Fibroblast of upper back skin (primary cell): ENCODE data around the gene DVL3.
A peak's percentile ranks its signal among the peaks of the same experiment; 100 is the strongest.

Source experiments
- DNase-seq: peaks from one replicate; pipeline ENCODE4 v3.0.0-alpha.2; 2013

Gene DVL3

GRCh38 chr3:184177767-184178306 lies 22.7 kb downstream of the DVL3 start:
- no peak for DNase-seq

DNA sequence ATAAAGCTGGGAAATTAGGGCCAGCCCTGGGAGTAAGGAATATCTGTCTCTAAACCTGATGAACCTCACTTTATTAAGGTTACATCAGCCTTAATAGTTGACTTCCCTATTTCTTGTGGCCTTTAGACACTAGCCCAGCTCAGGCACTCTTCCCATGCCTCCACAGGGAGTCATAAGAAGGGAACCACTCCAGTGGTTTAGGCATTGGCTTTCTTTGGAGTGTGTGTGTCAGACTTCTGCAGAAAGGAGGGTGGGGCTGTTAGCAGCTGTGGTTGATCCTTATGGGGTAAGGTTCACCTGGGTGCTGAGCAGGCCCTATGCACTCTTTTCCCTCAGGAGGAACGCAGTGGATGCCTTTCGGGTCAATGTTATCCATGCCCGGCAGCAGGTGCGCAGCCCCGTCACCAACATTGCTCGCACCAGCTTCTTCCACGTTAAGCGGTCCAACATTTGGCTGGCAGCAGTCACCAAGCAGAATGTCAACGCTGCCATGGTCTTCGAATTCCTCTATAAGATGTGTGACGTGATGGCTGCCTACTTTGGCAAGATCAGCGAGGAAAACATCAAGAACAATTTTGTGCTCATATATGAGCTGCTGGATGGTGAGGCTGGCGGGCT lies 23.5 kb downstream of the DVL3 start:
- no peak for DNase-seq

DNA sequence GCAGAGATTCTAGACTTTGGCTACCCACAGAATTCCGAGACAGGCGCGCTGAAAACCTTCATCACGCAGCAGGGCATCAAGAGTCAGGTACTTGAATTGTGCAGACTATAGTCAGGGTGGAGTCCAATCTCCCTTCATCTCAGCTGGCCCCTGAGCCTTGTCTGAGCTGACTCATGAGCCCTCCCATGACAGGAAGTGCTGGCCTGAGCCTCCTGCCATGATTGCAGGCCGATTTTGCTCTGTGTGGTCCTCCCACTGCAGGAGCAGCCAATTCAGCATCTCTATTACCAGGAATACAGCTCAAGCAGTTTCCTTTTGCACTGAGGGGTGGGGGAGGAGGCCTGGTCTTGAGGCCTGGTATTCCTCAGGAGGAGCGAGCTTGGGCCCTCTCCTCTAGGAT lies 25.0 kb downstream of the DVL3 start:
- peak; percentile 35 for DNase-seq

DNA sequence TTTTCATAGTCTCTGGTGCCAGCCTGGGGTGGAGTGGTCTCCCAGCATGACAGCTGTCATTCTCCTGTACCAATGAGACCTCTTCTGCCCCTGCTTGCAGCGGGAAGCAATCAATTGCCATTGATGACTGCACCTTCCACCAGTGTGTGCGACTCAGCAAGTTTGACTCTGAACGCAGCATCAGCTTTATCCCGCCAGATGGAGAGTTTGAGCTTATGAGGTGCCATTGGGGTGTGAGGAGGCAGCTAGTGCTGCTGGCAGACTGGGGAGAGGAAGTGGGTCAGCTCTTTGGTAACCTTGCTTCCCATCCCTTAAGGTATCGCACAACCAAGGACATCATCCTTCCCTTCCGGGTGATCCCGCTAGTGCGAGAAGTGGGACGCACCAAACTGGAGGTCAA lies 26.4 kb downstream of the DVL3 start:
- no peak for DNase-seq

- no peak for DNase-seq
These were observed 28.5 kb downstream of the DVL3 start for GRCh38 chr3:184183679-184184078.

- no peak for DNase-seq
These were observed 29.5 kb downstream of the DVL3 start for GRCh38 chr3:184184546-184185230.

- peak; percentile 99 for DNase-seq
These were observed 30.4 kb downstream of the DVL3 start for GRCh38 chr3:184185461-184186183.

GRCh38 chr3:184186184-184186901 lies 31.2 kb downstream of the DVL3 start, which contains the start of gene ABCF3:
ABCF3 (plus strand) TSS chr3:184186199; CDS start chr3:184186208, 9 bp downstream.
- DNase-seq: peak; percentile 29

DNA sequence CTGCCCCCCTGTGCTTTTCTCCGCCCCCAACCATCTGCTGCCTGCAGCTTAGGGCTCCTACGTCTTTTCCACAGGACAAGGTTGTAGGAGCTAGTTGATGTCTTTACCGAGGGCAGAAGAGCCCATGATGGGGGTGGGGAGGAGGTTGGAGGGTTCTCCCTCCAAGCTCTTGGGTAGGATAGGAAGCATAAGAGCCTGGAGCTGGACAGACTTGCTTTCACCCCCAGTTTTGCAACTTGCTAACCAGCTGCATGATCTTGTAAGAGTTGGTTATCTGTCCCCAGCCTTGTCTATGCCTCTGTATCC lies 31.7 kb downstream of the DVL3 start:
- DNase-seq: no peak

GRCh38 chr3:184188080-184188479 lies 32.9 kb downstream of the DVL3 start:
- DNase-seq: no peak

GRCh38 chr3:184189421-184189820 lies 34.2 kb downstream of the DVL3 start:
- no peak for DNase-seq

- no peak for DNase-seq
These were observed 37.7 kb downstream of the DVL3 start for GRCh38 chr3:184192889-184193288.

DNA sequence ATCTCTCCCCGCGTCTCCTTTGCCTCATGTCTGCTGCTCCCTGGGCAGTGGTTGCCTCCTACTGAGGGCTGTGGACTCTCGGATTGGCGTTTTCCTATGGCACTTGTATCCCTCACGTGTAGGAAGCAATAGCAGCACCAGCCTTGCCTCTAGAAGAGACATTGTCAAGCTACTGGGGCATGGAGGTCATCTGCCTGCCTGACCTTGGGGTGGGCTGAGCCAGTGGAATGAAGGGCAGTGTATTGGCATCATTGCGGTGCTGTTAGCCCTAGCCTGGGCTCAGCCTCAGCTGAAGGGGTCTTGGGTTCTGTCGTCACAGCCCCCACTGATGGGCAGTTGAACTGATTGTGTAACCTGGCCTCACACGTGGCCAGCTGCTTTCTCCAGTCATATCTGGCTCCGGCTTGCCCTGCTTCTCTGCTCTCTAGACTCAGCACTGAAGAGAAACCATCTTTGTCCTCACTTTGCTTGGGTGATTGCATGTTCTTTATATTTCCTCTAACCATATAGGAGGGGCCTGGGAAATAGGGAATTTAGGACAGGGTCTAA lies 38.9 kb downstream of the DVL3 start:
- DNase-seq: no peak

GRCh38 chr3:184196536-184196935 lies 41.4 kb downstream of the DVL3 start:
- no peak for DNase-seq

DNA sequence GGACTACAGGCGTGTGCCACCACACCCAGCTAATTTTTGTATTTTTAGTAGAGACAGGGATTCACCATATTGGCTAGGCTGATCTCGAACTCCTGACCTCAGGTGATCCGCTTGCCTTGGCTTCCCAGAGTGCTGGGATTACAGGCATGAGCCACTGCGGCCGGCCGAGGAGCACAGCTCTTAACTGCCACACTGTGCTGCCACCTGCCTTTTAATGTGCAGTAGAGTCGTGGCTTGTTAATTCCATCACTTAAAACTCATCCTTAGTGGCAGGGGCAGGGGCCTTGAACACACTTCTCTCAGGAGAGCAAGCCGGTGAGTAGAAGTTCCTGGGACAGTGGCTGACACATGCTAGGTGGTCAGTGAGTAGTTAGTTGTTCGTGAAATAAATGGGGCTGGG lies 43.3 kb downstream of the DVL3 start:
- DNase-seq: no peak

GRCh38 chr3:184200825-184201224 lies 45.6 kb downstream of the DVL3 start:
- DNase-seq: no peak

- no peak for DNase-seq
These were observed 48.3 kb downstream of the DVL3 start for GRCh38 chr3:184203526-184203925.

DNA sequence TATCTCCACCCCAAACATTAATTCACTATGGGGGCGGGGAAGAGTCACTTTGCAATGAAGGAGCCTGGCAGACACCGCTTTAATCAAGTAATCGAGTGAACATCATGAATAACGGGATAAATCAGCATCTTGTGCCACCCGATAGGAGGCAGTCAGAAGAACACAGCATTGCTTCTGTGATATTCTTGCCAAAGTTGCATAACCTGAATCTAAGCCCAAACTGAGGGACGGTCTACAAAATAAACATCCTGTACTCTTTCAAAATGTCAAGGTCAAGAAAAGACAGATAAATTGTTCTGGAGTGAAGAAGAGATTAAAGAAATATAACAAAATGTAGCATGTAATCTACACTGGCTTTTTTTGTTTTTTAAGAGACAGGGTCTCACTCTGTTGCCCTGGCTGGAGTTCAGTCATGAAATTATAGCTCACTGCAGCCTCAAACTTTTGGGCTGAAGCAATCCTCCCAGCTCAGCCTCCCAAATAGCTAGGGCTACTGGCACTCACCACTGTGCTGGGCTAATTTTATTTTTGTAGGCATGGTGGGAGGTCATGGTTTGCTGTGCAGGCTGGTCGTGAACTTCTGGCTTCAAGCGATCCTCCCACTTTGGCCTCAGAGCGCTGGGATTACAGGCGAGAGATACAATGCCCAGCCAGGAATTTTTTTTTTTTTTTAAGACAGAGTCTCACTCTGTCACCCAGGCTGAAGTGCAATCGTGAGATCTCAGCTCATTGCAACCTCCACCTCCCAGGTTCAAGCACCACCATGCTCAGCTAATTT lies 54.2 kb downstream of the DVL3 start:
- no peak for DNase-seq

- no peak for DNase-seq
These were observed 56.1 kb downstream of the DVL3 start for GRCh38 chr3:184211297-184211696.

DNA sequence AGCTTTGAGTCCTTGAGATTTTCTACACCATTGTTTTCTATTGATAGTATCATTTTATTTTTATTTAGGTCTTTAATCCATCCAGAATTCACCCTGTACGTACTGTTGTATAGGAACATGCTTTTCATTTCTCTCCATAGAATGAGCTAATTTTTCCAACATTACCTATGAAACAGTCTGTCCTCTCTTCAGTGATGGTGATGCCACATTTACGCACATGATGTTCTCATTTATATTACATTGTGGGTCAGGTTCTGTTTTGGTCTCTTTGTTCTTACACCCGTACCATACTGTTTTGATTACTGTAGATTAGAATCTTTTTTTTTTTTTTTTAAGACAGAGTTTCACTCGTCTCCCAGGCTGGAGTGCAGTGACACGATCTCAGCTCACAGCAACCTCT lies 56.5 kb downstream of the DVL3 start:
- DNase-seq: no peak

DNA sequence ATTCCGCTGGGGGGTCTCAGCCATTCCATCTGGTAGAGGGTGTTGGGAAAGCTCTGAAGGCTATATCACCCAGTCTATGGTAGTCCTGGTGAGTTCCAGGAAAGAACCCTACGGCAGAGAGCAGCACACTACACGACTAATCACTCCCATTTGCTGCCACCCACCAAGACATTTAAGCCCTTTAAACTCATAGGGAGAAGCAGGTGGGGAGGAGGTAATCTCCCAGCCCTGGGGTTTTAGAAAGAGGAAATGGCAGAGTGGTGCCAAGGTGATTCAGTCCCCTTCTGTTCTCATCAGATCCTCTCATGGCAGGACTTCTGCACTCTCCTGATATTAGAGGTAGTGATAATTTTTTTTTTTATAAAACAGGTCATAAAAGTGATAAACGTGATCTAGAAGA lies 63.6 kb downstream of the DVL3 start:
- DNase-seq: no peak

GRCh38 chr3:184222521-184222920 lies 67.3 kb downstream of the DVL3 start:
- DNase-seq: no peak
